Trophoblast cell (in vitro differentiated cells and primary cell): ENCODE data around the gene DCTN1.

Source experiments
- DNase-seq, 2 donors: peaks; one replicate each; pipeline ENCODE4 v3.0.0-alpha.2; 2016
- H2AFZ ChIP-seq: 2 replicates; pipeline ENCODE4 v1.6.1; 2013; ENCODE audit warnings: low read length, moderate library complexity, mild to moderate bottlenecking; ENCODE audit not compliant: insufficient read depth, poor library complexity
- H2AK5ac ChIP-seq: 2 replicates; pipeline ENCODE4 v1.6.1; 2013; ENCODE audit warnings: mild to moderate bottlenecking, low read length
- H2BK120ac ChIP-seq: 2 replicates; pipeline ENCODE4 v1.6.1; 2013; ENCODE audit warnings: low read length, mild to moderate bottlenecking, moderate library complexity; ENCODE audit not compliant: insufficient read depth, poor library complexity
- H2BK12ac ChIP-seq: 2 replicates; pipeline ENCODE4 v1.6.1; 2013; ENCODE audit warnings: mild to moderate bottlenecking, low read length, moderate library complexity
- H2BK5ac ChIP-seq: 2 replicates; pipeline ENCODE4 v1.6.1; 2013; ENCODE audit warnings: low read length, low read depth, moderate library complexity, mild to moderate bottlenecking; ENCODE audit not compliant: poor library complexity
- H3K14ac ChIP-seq: 2 replicates; pipeline ENCODE4 v1.6.1; 2013; ENCODE audit warnings: mild to moderate bottlenecking, low read length
- H3K18ac ChIP-seq: 2 replicates; pipeline ENCODE4 v1.6.1; 2013; ENCODE audit warnings: mild to moderate bottlenecking, low read length
- H3K23ac ChIP-seq: 2 replicates; pipeline ENCODE4 v1.6.1; 2013; ENCODE audit warnings: low read length
- H3K27ac ChIP-seq: 2 replicates; pipeline ENCODE4 v1.5.1; 2013; ENCODE audit warnings: low read depth, mild to moderate bottlenecking, inconsistent platforms, low read length, moderate library complexity
- H3K27me3 ChIP-seq: 2 replicates; pipeline ENCODE4 v1.6.1; 2013; ENCODE audit warnings: inconsistent platforms, mild to moderate bottlenecking, low read length, moderate library complexity; ENCODE audit not compliant: insufficient read depth
- H3K36me3 ChIP-seq, 2 experiments: 1 replicate in 1 of 2; 2 replicates in 1 of 2; pipeline ENCODE4 v1.6.1; 2013; ENCODE audit warnings: low read length in 2 of 2, mild to moderate bottlenecking in 2 of 2, moderate library complexity in 1 of 2; ENCODE audit not compliant: insufficient read depth in 2 of 2, control insufficient read depth in 1 of 2
- H3K4ac ChIP-seq: 2 replicates; pipeline ENCODE4 v1.6.1; 2013; ENCODE audit warnings: low read depth, mild to moderate bottlenecking, low read length, moderate library complexity
- H3K4me1 ChIP-seq, 2 experiments: 1 replicate in 1 of 2; 2 replicates in 1 of 2; pipeline ENCODE4 v1.6.1; 2013; ENCODE audit warnings: low read length in 2 of 2, mild to moderate bottlenecking in 2 of 2, moderate library complexity in 1 of 2; ENCODE audit not compliant: insufficient read depth in 2 of 2, control insufficient read depth in 1 of 2
- H3K4me2 ChIP-seq: 2 replicates; pipeline ENCODE4 v1.6.1; 2013; ENCODE audit warnings: inconsistent platforms, mild to moderate bottlenecking, low read length, moderate library complexity
- H3K4me3 ChIP-seq: 2 replicates; pipeline ENCODE4 v1.5.1; 2013; ENCODE audit warnings: mild to moderate bottlenecking, low read depth, low read length, inconsistent platforms
- H3K79me1 ChIP-seq: one replicate; pipeline ENCODE4 v1.6.1; 2013; ENCODE audit warnings: low read length
- H3K79me2 ChIP-seq: 2 replicates; pipeline ENCODE4 v1.6.1; 2013; ENCODE audit warnings: low read length, mild to moderate bottlenecking; ENCODE audit not compliant: control insufficient read depth, insufficient read depth, poor library complexity
- H3K9ac ChIP-seq: 2 replicates; pipeline ENCODE4 v1.6.1; 2013; ENCODE audit warnings: mild to moderate bottlenecking, low read length
- H3K9me3 ChIP-seq: 2 replicates; pipeline ENCODE4 v1.6.1; 2013; ENCODE audit warnings: low read depth, mild to moderate bottlenecking, control low read depth, inconsistent platforms, low read length; ENCODE audit not compliant: insufficient read depth
- H4K12ac ChIP-seq: 2 replicates; pipeline ENCODE4 v1.6.1; 2013; ENCODE audit warnings: low read depth, mild to moderate bottlenecking, low read length, moderate library complexity
- H4K8ac ChIP-seq: 2 replicates; pipeline ENCODE4 v1.6.1; 2013; ENCODE audit warnings: low read depth, mild to moderate bottlenecking, low read length, moderate library complexity
- H4K91ac ChIP-seq: one replicate; pipeline ENCODE4 v1.6.1; 2013; ENCODE audit warnings: low read depth, mild to moderate bottlenecking, low read length, moderate library complexity
- WGBS: extraction: QIAGEN DNeasy Blood & Tissue Kit; methylation state at CpG from one replicate; pipeline ENCODE4 v1.1.7; 2013; ENCODE audit warnings: missing lambda C conversion rate; ENCODE audit not compliant: insufficient read length, insufficient coverage; ENCODE audit errors: extremely low coverage; 5-methylcytosine and 5-hydroxymethylcytosine counted together

DCTN1 gene

DNA sequence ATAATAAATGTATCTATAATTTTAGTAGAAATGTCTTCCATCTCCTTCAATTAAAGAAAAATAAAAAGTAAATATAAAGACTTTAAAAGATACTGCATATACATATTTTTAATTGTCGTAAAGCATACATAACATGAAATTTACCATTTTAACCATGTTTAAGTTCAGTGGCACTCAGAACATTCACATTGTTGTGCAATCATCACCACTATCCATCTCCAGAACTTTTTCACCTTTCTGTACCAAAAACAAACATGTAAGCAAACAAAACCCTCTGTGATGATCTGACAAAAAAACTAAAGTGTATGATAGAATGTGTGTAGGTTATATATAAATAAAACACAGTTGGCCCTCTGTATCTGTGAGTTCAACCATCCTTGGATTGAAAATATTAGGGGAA, 13.4 kb upstream of the DCTN1 start:
- no peaks in the 10 kb centered on the region for H3K27me3 ChIP-seq
- H3K4me3 ChIP-seq = no peak overlapping the region
- no peak overlapping the region for H3K4me2 ChIP-seq
- no peak overlapping the region for H3K9ac ChIP-seq
- H3K18ac ChIP-seq = no peak overlapping the region
- H2BK12ac ChIP-seq = no peak overlapping the region
- no peak overlapping the region for H2BK5ac ChIP-seq
- H4K8ac ChIP-seq = no peak overlapping the region
- no peak overlapping the region for H3K4ac ChIP-seq
- H3K27ac ChIP-seq = no peak overlapping the region
- H2BK120ac ChIP-seq = no peak overlapping the region
- H2AK5ac ChIP-seq = no peak overlapping the region
- peaks cover 8% of the 10 kb centered on the region for H3K79me2 ChIP-seq
- no peak overlapping the region for H4K12ac ChIP-seq
- H3K4me1 ChIP-seq = peaks cover 2 to 3% of the 10 kb centered on the region in 2 experiments
- peaks cover 8% of the 10 kb centered on the region for H3K79me1 ChIP-seq
- peak in 1 of 2 donors; percentile 11 for DNase-seq
- H3K9me3 ChIP-seq = no peaks in the 10 kb centered on the region
- no peaks in the 10 kb centered on the region for H3K36me3 ChIP-seq
- H3K23ac ChIP-seq = no peak overlapping the region
- no CpG with 5 or more reads among the region's 1 CpG for WGBS
- H2AFZ ChIP-seq = no peak overlapping the region
- H3K14ac ChIP-seq = no peak overlapping the region
- H4K91ac ChIP-seq = no peak overlapping the region

DNA sequence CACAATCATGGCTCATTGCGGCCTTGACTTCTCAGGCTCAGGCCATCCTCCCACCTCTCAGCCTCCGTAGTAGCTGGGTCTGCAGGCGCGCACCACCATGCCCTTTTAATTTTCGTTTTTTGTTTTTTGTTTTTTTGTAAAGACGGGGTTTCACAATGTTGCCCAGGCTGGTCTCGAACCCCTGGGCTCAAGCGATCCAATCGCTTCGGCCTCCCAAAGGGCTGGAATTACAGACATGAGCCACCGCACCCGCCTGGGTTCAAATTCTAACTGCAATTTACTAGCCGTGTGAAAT, 12.3 kb upstream of the DCTN1 start:
- Histone ChIP-seq H4K8ac (peak overlapping the region; percentile 95), H3K27ac (no peak overlapping the region), H2AK5ac (no peak overlapping the region), H4K12ac (no peak overlapping the region), H2BK5ac (no peak overlapping the region), H3K23ac (no peak overlapping the region), H3K9me3 (no peaks in the 10 kb centered on the region), H2AFZ (peak overlapping the region; percentile 96), H3K36me3 (no peaks in the 10 kb centered on the region), H3K27me3 (no peaks in the 10 kb centered on the region), H3K4me2 (peak overlapping the region; percentile 80), H2BK120ac (no peak overlapping the region), H3K14ac (no peak overlapping the region), H3K4me1 (peaks cover 2 to 3% of the 10 kb centered on the region in 2 experiments), H3K4ac (peak overlapping the region; percentile 59), H3K18ac (no peak overlapping the region), H3K79me1 (peaks cover 8% of the 10 kb centered on the region), H3K9ac (no peak overlapping the region), H2BK12ac (no peak overlapping the region), H3K4me3 (no peak overlapping the region), H3K79me2 (peaks cover 8% of the 10 kb centered on the region), H4K91ac (no peak overlapping the region)
- no peak for DNase-seq
- WGBS = no CpG with 5 or more reads among the region's 13 CpGs

DNA sequence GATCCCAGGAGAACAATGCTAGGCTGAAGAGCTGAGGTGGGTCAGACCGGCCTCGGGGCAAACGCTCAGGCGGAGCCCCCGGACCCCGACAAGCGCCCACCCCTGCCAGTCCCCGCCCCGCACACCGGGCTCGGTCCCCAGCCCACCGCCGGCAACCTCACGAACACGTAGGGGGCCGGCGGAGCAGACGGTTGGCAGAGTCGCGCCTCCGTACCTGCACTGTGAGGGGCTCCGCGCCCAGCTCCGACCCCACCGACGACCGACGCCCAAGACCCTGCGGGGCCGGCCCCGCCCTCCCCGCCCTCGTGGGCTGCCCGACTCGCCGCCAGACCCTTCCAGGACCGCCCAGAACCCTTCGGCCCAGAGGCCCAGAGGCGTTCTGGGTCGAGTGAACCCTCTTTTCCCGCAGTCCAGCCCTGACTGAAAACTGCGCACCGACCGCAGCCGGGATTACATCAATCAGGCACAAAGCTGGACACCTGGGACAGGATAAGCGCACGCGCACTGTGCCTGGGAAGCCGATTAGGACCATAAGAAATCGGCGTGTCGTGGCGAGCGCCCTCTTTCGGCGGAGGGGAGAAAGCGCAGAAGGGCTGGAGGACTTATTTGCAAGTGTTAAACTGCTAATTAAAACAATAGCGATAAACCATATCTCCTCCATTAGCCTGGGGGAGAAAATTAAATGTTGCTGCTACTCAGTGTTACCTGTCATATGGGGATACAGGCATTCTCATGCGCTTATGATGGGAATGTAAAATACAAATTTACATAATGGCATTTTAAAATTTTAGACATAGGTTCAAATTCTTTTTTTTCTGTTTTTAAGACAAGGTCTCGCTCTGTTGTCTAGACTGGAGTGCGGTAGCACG, 11.7 kb upstream of the DCTN1 start:
- H3K79me2 ChIP-seq = peaks cover 8% of the 10 kb centered on the region
- H3K23ac ChIP-seq = no peak overlapping the region
- peak overlapping the region; percentile 73 for H2AK5ac ChIP-seq
- H2BK5ac ChIP-seq = peak overlapping the region; percentile 98
- H3K9ac ChIP-seq = peak overlapping the region; percentile 93
- peak overlapping the region; percentile 96 for H2AFZ ChIP-seq
- H3K4ac ChIP-seq = peak overlapping the region; percentile 93
- H3K27ac ChIP-seq = peak overlapping the region; percentile 53
- H3K27me3 ChIP-seq = no peaks in the 10 kb centered on the region
- no peaks in the 10 kb centered on the region for H3K36me3 ChIP-seq
- no CpG with 5 or more reads among the region's 62 CpGs for WGBS
- H3K14ac ChIP-seq = peak overlapping the region; percentile 95
- peak overlapping the region; percentile 95 for H4K8ac ChIP-seq
- no peak overlapping the region for H2BK12ac ChIP-seq
- peak overlapping the region; percentile 89 for H3K4me3 ChIP-seq
- H2BK120ac ChIP-seq = peak overlapping the region; percentile 92
- peaks cover 8% of the 10 kb centered on the region for H3K79me1 ChIP-seq
- peak overlapping the region; percentile 80 for H3K4me2 ChIP-seq
- H4K12ac ChIP-seq = peak overlapping the region; percentile 57
- peak overlapping the region; percentile 55 for H3K18ac ChIP-seq
- DNase-seq = peak; percentile 88 to 99
- peaks cover 2 to 3% of the 10 kb centered on the region in 2 experiments for H3K4me1 ChIP-seq
- no peaks in the 10 kb centered on the region for H3K9me3 ChIP-seq
- H4K91ac ChIP-seq = peak overlapping the region; percentile 86

DNA sequence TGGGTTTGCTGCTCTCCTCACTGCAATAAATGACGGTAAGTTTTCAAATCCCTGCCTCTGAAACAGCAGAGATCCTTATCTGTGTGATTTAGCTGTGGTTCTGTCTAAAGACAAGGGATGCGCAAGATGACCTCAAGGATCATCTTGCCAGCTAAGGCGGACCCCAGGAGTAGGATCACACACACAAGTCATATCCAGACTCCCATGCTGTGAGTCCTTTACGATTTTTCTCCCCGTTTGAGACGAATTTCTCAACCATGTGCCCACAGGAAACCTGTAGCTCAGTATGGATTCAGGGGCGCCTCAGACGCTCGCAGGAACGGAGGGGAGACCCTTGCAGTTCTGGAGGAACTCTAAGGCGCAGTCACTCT, 11.1 kb upstream of the DCTN1 start:
- H3K27me3 ChIP-seq = no peaks in the 10 kb centered on the region
- H3K9me3 ChIP-seq = no peaks in the 10 kb centered on the region
- H3K27ac ChIP-seq = no peak overlapping the region
- H3K23ac ChIP-seq = no peak overlapping the region
- H3K79me2 ChIP-seq = peaks cover 8% of the 10 kb centered on the region
- H4K91ac ChIP-seq = peak overlapping the region; percentile 86
- peaks cover 8% of the 10 kb centered on the region for H3K79me1 ChIP-seq
- peak overlapping the region; percentile 36 for H2BK12ac ChIP-seq
- H3K4me3 ChIP-seq = peak overlapping the region; percentile 89
- H2BK5ac ChIP-seq = no peak overlapping the region
- peaks cover 2 to 3% of the 10 kb centered on the region in 2 experiments for H3K4me1 ChIP-seq
- no peaks in the 10 kb centered on the region for H3K36me3 ChIP-seq
- peak overlapping the region; percentile 73 for H2AK5ac ChIP-seq
- peak overlapping the region; percentile 79 for H2AFZ ChIP-seq
- peak overlapping the region; percentile 57 for H4K12ac ChIP-seq
- DNase-seq = peak in 1 of 2 donors; percentile 17
- peak overlapping the region; percentile 80 for H3K4me2 ChIP-seq
- H3K9ac ChIP-seq = peak overlapping the region; percentile 81
- H2BK120ac ChIP-seq = peak overlapping the region; percentile 92
- whole genome bisulfite sequencing = no CpG with 5 or more reads among the region's 11 CpGs
- peak overlapping the region; percentile 95 for H3K14ac ChIP-seq
- H3K18ac ChIP-seq = peak overlapping the region; percentile 55
- peak overlapping the region; percentile 89 for H4K8ac ChIP-seq
- peak overlapping the region; percentile 93 for H3K4ac ChIP-seq
